ENCODE data around the gene CAMK2B. TPM values are rescaled to one million over a fixed set of nuclear protein-coding genes. Genes with fewer than 3 reads are reported as not detected.

Gene CAMK2B
- polyA plus RNA-seq, 3 donors = 2.9 to 3.6 (median 3.3) TPM

GRCh38 chr7:44257618-44258422, 67.6 kb downstream of the CAMK2B start:
- DNase-seq = peak; percentile 65

- no peak for DNase-seq
These were observed 68.2 kb downstream of the CAMK2B start for GRCh38 chr7:44257213-44257612.

- DNase-seq = no peak
These were observed 68.9 kb downstream of the CAMK2B start for GRCh38 chr7:44256459-44256858.

GRCh38 chr7:44251881-44252280, 73.5 kb downstream of the CAMK2B start:
- no peak for DNase-seq

GRCh38 chr7:44251269-44251668, 74.1 kb downstream of the CAMK2B start:
- no peak for DNase-seq

GRCh38 chr7:44249639-44250234, 75.7 kb downstream of the CAMK2B start:
- no peak for DNase-seq

- no peak for DNase-seq
These were observed 77.3 kb downstream of the CAMK2B start for GRCh38 chr7:44247868-44248651.

GRCh38 chr7:44246396-44247113, 78.8 kb downstream of the CAMK2B start:
- no peak for DNase-seq

GRCh38 chr7:44244282-44244681, 81.1 kb downstream of the CAMK2B start:
- no peak for DNase-seq

- DNase-seq = no peak
These were observed 83.3 kb downstream of the CAMK2B start for GRCh38 chr7:44242091-44242490.

GRCh38 chr7:44240983-44241510, 84.3 kb downstream of the CAMK2B start:
- DNase-seq = peak; percentile 62

GRCh38 chr7:44240376-44240775, 85.0 kb downstream of the CAMK2B start:
- no peak for DNase-seq

GRCh38 chr7:44239361-44239760, 86.0 kb downstream of the CAMK2B start:
- DNase-seq = no peak

- DNase-seq = no peak
These were observed 87.2 kb downstream of the CAMK2B start for GRCh38 chr7:44238116-44238695.

GRCh38 chr7:44237696-44238095, 87.7 kb downstream of the CAMK2B start:
- DNase-seq = no peak

- no peak for DNase-seq
These were observed 89.1 kb downstream of the CAMK2B start for GRCh38 chr7:44236333-44236728.

GRCh38 chr7:44235582-44236332, 89.6 kb downstream of the CAMK2B start:
- no peak for DNase-seq

GRCh38 chr7:44235066-44235465, 90.3 kb downstream of the CAMK2B start:
- DNase-seq = no peak

- no peak for DNase-seq
These were observed 92.3 kb downstream of the CAMK2B start for GRCh38 chr7:44232901-44233715.

- DNase-seq = no peak
These were observed 93.0 kb downstream of the CAMK2B start for GRCh38 chr7:44232396-44232795.

Data from renal pelvis (tissue), 4 donors.